Globus pallidus (tissue), 1 donor: Measurements from ENCODE around the gene PRKAA2.
"Not testable (repeated sequence)": the region's sequence is repeated elsewhere in the genome, so short reads cannot be mapped to it uniquely, and the experiment has no call there.

Experiments
- DNase-seq: peaks from one replicate; pipeline ENCODE4 v3.0.0-alpha.2; 2015; ENCODE audit warnings: low spot score

Gene PRKAA2

GRCh38 chr1:56644919-56645676 lies at the start of gene PRKAA2:
Gene PRKAA2 (plus strand): TSS chr1:56645314. CDS start chr1:56645388, 74 bp downstream.
- peak; percentile 15 for DNase-seq

- not testable (repeated sequence) for DNase-seq
These were observed 49.5 kb upstream of the PRKAA2 start for GRCh38 chr1:56595397-56596191.

- not testable (repeated sequence) for DNase-seq
These were observed 35.0 kb upstream of the PRKAA2 start for GRCh38 chr1:56610097-56610496.

GRCh38 chr1:56610770-56611169 lies 34.3 kb upstream of the PRKAA2 start:
- DNase-seq = not testable (repeated sequence)

- DNase-seq = no peak
These were observed 28.0 kb upstream of the PRKAA2 start for GRCh38 chr1:56617141-56617540.

- DNase-seq = no peak
These were observed 19.2 kb upstream of the PRKAA2 start for GRCh38 chr1:56625819-56626440.

GRCh38 chr1:56626546-56626945 lies 18.6 kb upstream of the PRKAA2 start:
- no peak for DNase-seq

GRCh38 chr1:56627019-56627635 lies 18.0 kb upstream of the PRKAA2 start:
- no peak for DNase-seq

GRCh38 chr1:56627636-56628039 lies 17.5 kb upstream of the PRKAA2 start:
- DNase-seq = no peak

GRCh38 chr1:56630786-56631185 lies 14.3 kb upstream of the PRKAA2 start:
- no peak for DNase-seq

- no peak for DNase-seq
These were observed 13.2 kb upstream of the PRKAA2 start for GRCh38 chr1:56631901-56632300.

GRCh38 chr1:56634981-56635380 lies 10.1 kb upstream of the PRKAA2 start:
- no peak for DNase-seq

GRCh38 chr1:56638248-56638647 lies 6.9 kb upstream of the PRKAA2 start:
- no peak for DNase-seq

- no peak for DNase-seq
These were observed 5.9 kb upstream of the PRKAA2 start for GRCh38 chr1:56639211-56639610.

- DNase-seq = no peak
These were observed 1.5 kb upstream of the PRKAA2 start for GRCh38 chr1:56643661-56644060.

- peak; percentile 6 for DNase-seq
These were observed 823 bp upstream of the PRKAA2 start for GRCh38 chr1:56644064-56644918.

- peak; percentile 15 for DNase-seq
These were observed 677 bp downstream of the PRKAA2 start for GRCh38 chr1:56645677-56646305.

GRCh38 chr1:56646611-56647010 lies 1.5 kb downstream of the PRKAA2 start:
- DNase-seq = no peak

- no peak for DNase-seq
These were observed 2.0 kb downstream of the PRKAA2 start for GRCh38 chr1:56647106-56647505.

- DNase-seq = no peak
These were observed 3.4 kb downstream of the PRKAA2 start for GRCh38 chr1:56648546-56648945.
